Measurements from ENCODE around the gene PAH.

Gene PAH

DNA sequence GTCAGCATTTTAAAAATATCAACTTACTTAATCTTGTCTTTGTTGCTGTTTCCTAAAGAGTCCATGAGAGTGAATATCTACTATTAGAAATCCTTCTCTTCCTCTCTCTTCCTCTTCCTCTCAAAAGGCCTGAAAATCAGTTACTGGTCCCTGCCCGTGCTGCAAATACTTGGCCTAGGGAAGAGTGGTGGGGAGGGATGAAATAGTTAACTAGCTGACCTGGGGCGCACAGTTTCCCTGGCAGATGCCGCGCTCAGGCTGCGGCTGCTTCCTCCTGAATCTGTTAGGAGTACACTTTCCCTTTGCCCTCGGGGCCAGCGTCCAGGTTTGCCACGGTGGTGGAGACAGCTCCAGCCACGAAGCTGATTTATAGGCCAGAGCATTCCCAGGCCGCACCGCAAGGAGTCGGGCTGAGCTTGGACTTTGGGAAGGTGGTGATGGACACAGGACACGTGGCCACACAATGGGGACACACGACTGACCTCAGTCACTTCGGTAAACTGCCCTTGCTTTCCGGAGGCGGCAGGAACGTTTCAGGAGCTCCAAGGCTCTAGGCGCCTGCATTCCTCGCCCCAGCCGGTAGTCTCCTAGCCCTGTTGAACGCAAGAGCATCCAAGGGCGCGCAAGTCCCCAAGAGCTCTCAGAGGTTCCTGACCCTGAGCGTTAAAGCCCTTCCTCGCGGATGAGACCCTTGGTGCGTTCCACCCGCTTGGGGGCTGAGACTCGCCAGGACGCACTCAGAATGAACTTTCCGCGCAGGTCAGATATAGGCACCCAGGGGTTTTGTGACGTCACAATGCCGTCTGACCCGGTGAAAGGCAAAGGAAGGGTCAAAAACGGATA lies 33.3 kb upstream of the PAH start:
- no peak for DNase-seq

DNA sequence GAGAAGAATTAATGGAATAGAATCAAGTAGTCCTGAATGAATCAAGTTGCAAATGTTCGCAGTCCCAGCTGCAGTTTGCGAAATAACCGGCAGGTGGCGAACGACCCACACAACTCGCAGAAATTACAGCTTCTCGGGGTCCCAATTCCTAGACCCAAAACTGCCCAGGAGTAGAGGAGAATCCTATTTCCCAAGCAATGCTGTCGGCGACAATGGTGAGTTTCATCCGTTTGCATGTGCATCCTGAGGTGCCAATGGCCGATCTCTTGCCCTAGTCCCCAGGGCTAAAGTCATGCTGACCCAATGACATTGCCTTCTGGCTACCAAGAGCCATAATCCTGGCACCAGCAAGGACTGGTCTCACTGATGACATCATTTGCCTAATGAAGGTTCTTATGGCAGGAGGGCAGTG lies 31.9 kb upstream of the PAH start:
- peak; percentile 70 for DNase-seq

DNA sequence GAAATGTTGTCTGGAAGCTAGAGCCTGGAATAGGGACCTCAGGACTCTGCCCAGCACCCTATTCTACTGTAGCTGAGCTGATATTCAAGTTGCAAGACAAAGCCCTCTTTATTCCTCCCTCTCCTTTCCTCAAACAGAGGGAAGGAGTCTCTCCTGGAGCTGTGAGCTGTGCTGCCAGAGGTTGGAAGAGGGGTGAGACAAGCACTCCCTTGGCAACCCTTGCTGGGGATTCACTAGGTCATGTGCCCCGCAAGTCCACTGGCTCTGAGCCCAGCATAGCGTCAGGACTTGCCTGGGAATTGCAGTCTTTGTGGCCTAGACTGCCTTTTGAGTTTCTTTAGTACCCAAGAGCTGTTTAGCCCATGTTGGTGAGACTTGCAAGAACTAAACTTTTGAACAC lies 29.0 kb upstream of the PAH start:
- DNase-seq: no peak

DNA sequence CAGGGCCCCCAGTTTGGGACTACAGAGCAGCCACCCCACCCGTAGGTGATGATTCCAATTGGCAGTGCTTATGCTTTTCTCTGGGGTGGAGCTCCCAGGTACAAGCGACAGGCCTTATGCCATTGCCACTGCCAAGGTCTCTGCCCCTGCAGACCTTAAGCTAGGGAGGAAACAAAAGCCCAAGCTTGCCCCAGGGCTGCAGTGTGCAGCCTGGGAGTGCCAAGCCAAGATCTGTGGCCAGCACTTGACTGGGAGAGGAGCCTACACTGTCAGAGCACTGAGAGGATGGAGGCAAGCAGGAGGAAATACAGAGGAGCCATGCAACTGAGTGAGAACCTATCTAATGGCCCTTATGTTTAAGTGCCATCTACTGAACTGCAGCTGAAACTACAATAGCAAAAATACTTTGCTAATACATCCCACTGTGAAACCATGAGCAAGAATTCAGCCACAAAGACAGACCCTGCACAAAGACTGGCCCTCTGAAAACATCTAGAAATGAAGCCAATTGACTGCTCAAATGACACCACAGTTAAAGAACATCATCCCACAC lies 22.7 kb upstream of the PAH start:
- no peak for DNase-seq

DNA sequence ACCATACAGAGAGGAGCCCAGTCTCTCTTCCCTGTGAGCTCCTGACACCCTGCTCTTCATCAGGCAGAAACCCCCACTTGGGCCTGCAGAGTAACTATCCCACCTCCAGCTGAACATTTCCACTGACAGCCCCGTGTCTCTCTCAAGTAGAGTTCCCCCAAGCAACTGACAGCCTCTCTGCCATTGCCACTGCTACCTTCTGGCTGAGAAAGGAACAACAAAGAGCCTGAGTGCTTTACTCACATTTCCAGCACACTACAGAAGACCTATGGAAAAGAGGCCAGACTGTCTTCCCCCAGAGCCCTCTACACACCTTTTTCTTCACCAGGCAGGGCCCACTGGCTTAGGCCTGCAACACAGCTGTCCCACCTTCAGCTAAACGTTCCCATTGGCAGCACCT lies 22.0 kb upstream of the PAH start:
- DNase-seq: no peak

DNA sequence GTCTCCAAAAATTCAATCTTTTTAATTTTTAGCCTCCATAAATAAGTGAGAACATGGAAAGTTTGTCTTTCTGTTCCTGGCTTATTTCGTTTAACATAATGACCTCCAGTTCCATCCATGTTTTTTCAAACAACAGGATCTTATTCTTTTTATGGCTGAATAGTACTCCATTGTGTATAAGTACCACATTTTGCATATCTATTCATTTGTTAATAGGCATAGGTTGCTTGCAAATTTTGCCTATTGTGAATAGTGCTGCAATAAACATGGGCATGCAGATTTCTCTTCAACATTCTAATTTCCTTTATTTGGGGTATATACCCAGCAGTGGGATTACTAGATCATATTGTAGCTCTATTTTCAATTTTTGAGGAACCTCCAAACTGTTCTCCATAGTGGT lies 16.1 kb upstream of the PAH start:
- DNase-seq: no peak

DNA sequence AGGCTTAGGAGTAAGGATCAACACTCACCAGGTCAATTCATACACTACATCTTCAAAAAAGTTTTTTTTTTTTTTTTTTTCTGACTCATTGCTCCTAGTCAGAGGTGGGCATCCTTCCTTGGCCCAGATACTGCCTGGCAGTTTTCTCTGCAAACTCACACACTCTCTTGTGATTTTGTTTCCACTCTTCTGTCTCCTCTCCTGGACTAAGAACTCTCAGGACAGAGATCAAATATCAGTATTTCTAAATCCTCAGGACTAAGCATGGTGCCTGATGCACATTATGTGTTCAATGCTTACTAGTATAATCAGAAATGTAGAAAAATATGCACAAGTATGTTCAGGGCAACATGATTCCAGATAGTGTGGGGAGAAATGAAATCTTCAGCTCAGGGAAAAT lies 10.2 kb upstream of the PAH start:
- no peak for DNase-seq

DNA sequence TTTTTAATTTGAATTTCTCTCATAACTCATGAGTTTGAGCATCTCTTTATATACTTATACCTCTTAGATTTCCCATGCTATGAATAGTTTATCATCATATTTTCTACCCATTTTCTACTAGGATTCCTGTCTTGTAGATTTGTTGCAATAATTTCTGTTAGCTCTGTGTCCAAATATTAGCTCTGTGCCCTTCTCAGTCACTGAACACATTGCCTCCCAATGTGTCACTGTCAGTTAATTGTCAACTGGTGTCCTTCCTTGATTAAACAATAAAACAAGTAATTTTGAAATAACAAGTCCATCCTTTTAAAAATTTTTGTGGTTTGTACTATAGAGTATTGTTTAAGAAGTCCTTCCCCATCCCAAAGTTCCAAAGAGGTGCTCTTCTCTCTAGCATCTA lies 4.2 kb upstream of the PAH start:
- no peak for DNase-seq

DNA sequence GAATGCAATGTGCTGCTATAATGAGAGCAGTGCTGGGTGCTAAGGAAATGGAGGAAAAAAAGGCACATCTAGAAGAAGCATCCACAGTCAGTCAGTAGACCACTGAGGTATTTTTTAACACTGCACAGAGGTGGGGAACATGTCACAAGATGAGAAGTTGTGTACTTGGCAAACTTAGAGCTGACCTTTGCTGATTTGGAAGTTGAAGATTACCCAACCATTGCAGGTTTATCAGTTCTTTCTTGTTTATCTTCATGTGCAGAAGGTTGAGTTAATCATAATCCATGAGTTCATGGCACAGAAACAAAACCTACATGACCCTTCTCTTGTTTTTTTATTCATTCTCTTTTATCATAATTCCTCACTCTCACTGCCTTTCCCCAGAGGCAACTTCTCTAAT lies 3.2 kb upstream of the PAH start:
- no peak for DNase-seq

DNA sequence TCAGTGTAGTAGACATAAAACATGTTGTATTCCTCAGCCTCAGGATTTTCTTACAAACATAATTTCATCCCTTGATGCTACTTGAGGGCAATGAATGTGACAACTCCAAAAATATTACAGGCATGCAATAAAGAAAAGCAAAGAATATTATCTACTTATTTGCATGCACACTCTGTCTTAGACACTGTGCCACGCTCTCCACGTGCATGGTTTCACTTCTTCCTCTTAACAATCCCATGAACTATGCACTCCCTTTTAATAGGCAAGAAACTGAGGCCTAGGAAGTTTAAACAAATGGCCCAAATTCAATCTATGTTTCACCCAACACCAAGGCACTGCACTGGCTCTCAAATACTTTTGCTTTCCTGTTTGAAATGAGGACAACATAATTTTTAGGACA lies 1.8 kb upstream of the PAH start:
- DNase-seq: no peak

DNA sequence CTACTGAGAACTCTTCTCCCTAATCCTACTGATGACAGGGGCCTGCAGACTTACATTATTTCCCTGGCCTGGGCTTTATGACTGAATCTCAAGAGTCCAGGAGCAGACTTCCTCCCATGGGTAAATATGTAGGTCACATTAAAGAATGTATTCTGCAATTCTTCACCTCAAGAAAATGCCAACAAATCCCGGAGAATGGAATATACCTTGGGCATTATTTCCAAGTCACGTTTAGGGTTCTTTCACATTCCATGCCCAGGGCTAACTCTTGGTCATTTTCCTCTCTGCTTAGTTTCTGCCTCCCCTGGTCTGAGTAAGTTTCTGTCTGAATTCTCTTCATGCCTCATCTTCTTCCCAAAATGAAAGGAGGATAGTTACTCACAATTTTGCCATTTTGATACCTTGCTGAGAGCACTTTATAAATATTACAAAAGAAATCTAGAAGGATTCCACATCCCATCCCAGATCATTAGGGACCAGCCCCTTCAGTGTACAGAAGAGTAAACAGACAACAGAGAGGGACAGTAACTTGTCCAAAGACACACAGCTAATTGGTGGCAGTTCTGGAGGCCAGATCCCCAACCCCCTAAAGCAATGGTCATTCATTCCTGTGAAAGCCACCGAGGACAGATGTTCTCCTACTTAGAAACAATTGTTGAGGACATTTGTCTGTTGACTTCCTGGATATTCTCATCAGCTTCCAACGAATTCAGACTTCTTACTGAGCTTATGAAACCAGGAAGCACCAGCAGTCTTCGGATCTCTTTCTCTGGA lies 605 bp downstream of the PAH start:
- DNase-seq: no peak

DNA sequence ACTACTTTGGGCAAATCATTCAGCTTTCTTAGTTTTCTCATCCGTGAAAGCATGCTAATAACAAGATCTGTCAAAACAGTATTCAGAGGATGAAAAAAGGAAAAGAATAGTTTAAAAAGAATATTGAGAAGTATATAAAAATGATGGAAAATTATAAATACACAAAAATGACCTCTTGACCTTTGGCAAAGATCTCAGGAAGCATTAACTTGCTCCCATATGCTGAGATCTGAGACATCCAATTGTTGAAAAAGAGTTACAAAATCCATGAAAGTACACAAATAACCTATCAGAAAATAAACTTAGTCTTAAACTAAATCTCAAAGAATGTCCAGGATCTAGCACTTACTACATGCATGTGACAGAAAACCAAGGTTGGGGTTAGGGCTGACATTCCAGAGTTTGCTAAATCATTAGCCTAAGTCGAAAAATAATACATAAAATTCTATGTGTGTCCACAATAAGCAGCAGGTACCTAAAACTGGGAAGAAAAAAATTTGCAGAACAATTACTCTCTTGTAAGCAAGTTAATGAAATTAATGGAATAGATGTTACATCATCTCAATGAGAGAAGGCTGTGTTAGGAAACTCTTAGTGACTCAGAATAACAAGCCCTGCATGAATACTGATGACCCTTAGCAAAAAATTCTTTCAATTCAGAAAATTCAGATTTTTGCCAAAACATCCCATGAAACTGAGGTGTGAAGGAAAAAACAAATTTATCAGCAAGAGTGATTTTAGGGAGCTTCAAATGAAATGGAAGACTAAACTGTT lies 3.4 kb downstream of the PAH start:
- DNase-seq: no peak

DNA sequence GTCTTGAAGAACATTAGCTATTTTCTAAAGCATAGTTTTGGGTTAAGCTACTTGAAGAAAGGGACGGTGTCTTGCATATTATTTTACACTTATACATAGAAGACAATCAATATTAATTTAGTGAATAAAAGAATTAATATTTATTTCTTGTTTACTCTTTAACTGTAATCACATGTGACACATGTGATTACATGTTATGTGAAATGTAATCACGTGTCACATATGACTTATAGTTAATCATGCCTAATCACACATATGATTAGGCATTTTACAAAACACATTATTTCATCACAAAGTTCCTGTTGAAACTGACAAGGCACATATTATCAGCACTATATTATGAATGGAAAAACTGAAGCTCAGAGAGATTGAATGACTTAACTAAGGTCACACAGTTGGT lies 4.8 kb downstream of the PAH start:
- no peak for DNase-seq

DNA sequence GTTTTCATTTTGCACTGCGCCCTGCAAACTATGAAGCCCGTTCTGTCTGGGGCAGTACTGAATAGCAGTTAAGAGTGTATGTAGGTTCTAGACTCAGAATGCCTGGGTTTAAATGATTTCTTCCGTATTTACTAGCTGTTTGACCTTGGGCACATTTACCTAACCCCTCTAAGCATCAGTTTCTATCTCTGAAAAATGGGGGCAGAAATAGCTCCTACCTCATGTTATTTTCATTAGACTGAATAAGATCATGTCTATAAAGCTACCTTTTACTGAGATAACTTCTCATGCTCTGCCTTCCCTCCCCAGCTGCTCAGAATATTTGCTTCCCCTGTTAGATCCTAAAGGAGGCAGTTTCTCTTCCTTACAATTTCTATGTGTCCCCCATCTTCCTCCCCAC lies 5.7 kb downstream of the PAH start:
- DNase-seq: no peak

DNA sequence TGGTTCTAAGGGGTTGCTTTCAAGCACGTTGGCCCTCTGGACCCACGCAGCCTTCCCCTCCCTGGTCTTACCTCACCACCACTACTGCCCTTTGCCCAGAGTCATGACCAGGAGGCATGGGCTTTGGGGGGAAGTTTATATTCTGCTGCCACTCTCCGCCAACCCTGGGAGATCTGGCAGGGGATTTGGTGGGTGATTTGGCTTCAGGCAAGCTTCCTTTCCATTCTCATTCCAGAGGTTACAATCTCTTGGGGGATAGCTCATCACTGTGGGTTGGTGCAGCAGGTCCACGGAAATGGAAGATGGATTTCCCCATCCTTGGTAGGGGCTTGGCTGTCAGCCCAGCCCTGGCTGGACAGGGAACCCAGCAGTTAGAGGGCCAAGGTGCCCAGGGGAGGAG lies 6.3 kb downstream of the PAH start:
- DNase-seq: no peak

DNA sequence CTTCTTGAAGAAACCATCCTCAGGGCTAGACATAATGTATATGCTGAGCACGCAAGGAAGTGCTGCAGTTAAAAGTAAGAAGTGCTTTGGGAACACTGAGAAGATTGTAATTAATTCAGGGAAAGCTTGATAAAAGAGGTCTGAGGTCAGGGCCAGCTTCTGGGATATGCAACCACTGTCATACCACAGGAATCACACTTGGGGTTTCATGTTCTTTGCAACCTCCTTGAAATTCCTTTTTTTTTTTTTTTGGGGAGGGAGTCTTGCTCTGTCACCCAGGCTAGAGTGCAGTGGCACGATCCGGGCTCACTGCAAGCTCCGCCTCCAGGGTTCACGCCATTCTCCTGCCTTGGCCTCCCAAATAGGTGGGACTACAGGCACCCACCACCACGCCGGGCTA lies 6.9 kb downstream of the PAH start:
- DNase-seq: no peak

DNA sequence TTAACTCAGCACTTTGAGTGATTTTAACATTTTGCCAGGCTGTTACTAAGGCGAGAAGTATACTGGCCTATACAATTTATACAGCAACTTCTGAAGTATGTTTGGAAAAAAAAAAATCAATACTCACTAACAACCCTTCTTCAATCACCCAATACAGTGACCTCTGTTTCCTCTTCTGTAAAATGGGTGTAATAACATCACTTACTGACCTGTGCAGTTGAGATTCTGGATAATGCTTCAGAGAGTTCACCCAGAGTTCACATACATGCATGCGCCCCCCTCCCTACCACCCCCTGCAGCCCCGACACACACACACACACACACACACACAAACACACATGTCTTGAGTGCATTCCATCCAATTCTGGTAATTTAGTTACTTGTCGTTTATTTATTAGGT lies 9.1 kb downstream of the PAH start:
- no peak for DNase-seq

DNA sequence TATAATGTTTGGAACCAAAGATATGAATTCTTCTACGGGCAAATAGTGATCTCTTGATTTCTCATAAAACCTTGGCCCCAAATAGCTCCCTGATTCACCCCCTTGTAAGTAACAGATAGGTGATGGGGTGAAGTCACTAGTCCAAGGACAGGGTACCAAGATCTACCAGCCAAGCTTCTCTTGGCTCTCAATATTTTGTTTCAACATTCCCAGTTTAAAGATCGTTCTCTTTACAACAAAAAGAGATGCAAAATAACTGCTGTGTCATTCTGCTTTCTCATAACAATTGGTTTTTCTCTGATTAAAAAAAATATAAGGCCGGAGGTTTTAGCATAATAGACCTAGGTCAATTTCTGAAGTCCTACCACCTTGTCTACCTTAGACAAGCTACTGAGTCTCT lies 11.8 kb downstream of the PAH start:
- DNase-seq: no peak

DNA sequence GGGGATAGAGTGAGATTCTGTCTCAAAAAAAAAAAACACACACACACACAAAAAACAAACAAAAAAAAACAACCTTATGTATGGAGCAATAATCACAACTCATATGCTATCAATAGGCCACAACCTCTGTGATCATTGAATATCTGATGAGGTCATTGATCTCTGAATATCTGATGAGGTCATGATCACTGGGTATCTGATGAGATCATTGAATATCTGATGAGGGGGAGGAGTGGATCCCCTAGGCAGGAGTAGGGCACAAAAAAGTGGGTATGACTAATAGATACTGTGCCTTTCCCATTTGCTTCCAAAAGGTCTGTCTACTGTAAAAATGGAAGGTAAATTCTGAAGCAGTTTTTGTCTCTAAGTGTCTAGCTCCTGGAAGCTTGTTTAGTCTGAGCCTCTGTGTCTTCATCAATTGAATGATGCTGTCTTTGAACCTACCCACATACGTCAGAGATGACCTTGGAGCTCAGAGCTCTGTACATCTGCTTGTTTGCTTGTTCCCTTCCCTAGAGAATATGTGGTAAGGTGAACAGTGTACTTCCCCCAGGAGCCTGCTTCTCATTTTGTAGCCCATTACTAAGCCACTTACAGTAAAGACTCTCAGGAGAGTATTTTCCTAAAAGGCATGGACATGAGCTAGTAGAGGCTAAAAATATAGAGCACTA lies 13.6 kb downstream of the PAH start:
- no peak for DNase-seq

DNA sequence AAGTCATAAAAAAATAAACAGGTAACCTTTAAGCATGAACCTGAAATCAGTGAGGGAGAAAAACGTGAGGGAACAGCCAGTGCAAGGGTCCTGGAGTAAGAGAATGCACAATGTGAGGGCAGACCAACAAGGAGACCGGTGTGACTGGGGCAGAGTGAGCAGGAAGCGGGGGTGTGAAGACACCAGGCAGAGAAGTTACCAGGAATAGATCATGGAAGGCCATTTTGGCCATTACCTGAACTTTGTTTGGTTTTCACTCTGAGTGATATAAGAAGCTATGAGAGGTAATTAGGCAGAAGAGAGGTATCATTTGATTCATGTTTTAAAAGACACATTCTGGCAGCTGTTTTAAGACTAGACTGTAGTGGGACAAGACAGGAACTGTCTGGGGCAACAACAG lies 15.0 kb downstream of the PAH start:
- DNase-seq: no peak

DNA sequence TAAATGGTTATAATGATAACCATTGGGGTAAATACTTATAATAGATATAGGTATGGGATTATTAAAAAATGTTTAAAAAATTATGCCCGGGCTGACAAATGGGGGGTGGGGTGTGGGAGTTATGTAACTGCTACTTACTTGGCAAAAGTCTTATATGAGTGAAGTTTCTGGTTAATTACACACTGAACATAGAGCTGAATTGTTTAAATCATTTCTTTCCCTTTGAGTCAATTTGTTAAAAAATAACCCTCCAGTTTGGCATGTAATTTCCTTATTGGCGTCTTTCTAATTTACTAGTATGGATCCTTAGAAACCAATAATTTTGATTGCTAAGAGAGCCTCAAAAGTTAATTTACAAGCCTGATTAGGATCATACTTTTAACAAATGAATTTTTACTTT lies 16.7 kb downstream of the PAH start:
- DNase-seq: no peak

DNA sequence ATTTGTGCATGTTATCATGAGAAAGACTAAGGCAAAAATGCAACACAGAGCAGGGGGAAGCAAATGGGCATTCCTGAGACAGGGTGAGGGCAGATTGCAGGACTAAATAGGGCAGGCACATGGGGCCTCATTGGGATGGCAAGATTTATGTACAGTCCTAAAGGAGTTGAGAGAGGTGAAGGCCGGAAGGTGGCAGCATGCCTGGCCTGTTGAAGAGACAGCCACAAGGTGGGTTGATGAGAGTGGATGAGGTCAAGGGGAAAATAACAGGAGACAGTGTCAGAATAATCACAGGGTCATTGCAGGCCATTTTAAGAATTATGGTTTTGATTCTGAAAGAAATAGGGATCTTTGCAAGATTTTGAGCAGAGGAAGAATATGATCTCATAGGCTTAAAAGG lies 21.0 kb downstream of the PAH start:
- no peak for DNase-seq

DNA sequence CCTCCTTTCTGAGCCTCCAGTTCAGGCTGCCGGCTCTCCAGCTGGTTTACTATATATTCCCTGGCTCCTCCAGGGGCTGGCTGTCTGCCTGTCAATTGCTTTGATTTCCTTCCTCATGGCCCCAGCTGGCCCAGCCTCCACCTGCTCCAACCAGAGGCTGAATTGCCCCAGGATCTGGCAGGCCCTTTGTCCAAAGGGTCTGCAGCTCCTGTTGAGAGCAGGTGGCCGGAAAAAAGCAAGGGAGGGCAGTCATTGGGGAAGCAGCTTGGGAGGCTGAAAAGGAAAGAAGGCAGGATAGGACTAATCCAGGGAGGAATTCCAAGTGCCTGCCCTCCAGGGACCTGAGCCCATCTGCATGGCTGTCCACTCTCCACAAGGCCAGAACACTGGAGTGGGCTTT lies 25.3 kb downstream of the PAH start:
- DNase-seq: no peak

Data from activated CD4-positive, alpha-beta T cell treated with anti-CD3 and anti-CD28 coated beads for 48 hours (primary cell).